Measurements from ENCODE around the gene PPP1R7.

PPP1R7 gene

DNA sequence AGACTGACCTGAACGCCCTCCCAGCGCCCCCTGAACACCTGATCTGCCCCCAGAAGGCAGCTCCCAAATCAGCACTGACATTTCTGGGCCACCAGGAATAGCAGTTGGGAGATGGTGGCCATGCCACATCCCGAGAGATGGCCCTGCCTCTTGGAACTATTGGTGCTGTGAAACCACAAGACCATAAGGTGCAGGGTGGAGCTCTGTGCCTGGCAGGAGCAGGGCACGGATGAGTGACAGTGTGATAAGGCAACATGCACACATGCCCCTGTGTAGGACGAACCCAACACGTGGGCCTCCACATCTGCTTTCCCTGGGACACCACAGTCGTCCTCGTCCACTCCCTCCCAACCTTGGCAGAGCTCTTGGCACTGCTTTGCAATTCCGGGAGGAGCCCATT is 65.2 kb downstream of the PPP1R7 start:
- TF ChIP-seq ZSCAN30 (tag by site-specific recombination; IDR thresholded peaks at IDR 0.05) (no peak), ZNF266 (tag by site-specific recombination; IDR thresholded peaks at IDR 0.05; ENCODE audit: low read depth) (no peak), ZNF239 (tag by site-specific recombination; IDR thresholded peaks at IDR 0.05) (no peak), ZNF677 (tag by site-specific recombination; IDR thresholded peaks at IDR 0.05) (no peak), ZNF292 (tag by site-specific recombination; IDR thresholded peaks at IDR 0.05; ENCODE audit: borderline replicate concordance, low read depth) (no peak), ZNF366 (tag by site-specific recombination; conservative IDR thresholded peaks at IDR 0.05) (no peak), ZNF274 (IDR thresholded peaks at IDR 0.05; ENCODE audit: low read length) (no peak), ZNF274 (tag by site-specific recombination; IDR thresholded peaks at IDR 0.05; ENCODE audit: borderline replicate concordance) (no peak), ZFHX2 (tag by site-specific recombination; conservative IDR thresholded peaks at IDR 0.05) (no peak), SETDB1 (IDR thresholded peaks at IDR 0.05; ENCODE audit: insufficient read length, low read length) (no peak), ZNF501 (tag by site-specific recombination; IDR thresholded peaks at IDR 0.05) (no peak), ZNF404 (tag by site-specific recombination; IDR thresholded peaks at IDR 0.05) (no peak), EGR2 (tag by site-specific recombination; IDR thresholded peaks at IDR 0.05; ENCODE audit: low read depth) (no peak)
- TF ChIP-seq, protein P1, sequence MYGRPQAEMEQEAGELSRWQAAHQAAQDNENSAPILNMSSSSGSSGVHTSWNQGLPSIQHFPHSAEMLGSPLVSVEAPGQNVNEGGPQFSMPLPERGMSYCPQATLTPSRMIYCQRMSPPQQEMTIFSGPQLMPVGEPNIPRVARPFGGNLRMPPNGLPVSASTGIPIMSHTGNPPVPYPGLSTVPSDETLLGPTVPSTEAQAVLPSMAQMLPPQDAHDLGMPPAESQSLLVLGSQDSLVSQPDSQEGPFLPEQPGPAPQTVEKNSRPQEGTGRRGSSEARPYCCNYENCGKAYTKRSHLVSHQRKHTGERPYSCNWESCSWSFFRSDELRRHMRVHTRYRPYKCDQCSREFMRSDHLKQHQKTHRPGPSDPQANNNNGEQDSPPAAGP (tag by site-specific recombination; IDR thresholded peaks at IDR 0.05): no peak
- TF ChIP-seq, protein P2, sequence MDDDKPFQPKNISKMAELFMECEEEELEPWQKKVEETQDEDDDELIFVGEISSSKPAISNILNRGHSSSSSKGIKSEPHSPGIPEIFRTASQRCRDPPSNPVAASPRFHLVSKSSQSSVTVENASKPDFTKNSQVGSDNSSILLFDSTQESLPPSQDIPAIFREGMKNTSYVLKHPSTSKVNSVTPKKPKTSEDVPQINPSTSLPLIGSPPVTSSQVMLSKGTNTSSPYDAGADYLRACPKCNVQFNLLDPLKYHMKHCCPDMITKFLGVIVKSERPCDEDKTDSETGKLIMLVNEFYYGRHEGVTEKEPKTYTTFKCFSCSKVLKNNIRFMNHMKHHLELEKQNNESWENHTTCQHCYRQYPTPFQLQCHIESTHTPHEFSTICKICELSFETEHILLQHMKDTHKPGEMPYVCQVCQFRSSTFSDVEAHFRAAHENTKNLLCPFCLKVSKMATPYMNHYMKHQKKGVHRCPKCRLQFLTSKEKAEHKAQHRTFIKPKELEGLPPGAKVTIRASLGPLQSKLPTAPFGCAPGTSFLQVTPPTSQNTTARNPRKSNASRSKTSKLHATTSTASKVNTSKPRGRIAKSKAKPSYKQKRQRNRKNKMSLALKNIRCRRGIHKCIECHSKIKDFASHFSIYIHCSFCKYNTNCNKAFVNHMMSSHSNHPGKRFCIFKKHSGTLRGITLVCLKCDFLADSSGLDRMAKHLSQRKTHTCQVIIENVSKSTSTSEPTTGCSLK (tag by site-specific recombination; IDR thresholded peaks at IDR 0.05): no peak
- TF ChIP-seq, protein P3, sequence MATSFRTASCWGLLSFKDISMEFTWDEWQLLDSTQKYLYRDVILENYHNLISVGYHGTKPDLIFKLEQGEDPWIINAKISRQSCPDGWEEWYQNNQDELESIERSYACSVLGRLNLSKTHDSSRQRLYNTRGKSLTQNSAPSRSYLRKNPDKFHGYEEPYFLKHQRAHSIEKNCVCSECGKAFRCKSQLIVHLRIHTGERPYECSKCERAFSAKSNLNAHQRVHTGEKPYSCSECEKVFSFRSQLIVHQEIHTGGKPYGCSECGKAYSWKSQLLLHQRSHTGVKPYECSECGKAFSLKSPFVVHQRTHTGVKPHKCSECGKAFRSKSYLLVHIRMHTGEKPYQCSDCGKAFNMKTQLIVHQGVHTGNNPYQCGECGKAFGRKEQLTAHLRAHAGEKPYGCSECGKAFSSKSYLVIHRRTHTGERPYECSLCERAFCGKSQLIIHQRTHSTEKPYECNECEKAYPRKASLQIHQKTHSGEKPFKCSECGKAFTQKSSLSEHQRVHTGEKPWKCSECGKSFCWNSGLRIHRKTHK (tag by site-specific recombination; IDR thresholded peaks at IDR 0.05): no peak

DNA sequence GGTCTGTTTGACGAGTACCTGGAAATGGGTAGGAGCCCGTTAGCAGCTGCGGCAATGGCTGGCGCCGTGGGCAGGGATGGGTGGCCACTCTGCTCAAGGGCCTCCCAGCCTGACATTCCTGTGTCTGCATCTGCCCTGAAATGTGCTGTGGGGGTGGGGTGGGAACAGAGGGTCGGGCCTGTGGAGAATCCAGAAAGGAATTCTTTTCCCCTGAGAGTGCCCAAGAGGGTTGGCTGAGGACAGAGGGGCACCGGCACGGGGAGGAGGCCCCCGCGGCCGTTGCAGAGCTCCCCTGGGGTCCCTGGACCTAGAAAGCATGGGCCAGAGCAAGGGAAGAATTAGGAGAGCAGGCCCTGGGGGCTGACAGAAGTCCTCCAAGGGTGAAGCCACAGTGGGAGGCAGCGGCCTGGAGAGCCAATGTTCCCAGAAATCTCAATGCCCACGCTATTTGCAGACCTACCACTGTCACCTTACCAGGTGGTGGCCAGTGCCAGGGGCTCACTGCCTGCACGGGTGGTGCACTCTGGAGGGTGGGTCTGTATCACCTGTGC is 66.0 kb downstream of the PPP1R7 start:
- POLR2A ChIA-PET: interaction anchor here (0.8 kb wide), 1 partner anchor 66 kb away, joined by 4 read pairs; the partner anchor contains the start of gene PPP1R7
- no peak overlapping the region for H3K27ac ChIP-seq (ENCODE audit: extremely low read depth, low read depth, low read length)
- TF ChIP-seq ZIC2 (tag by site-specific recombination; IDR thresholded peaks at IDR 0.05): peak; percentile 78
- no peak for TF ChIP-seq ZNF19 (tag by site-specific recombination; IDR thresholded peaks at IDR 0.05; ENCODE audit: low read depth)
- TF ChIP-seq GLIS1 (tag by site-specific recombination; IDR thresholded peaks at IDR 0.05): peak; percentile 90

More for the DNA sequence above, 65.2 kb downstream of the PPP1R7 start:
- H3K4me3 ChIP-seq (ENCODE audit: low read depth, low read length): no peak overlapping the region
- no peaks in the 10 kb centered on the region for H3K9me3 ChIP-seq (ENCODE audit: control insufficient read depth, insufficient read depth, low read depth, low read length)
- H3K36me3 ChIP-seq (ENCODE audit: control insufficient read depth in 2 of 2, insufficient read depth in 1 of 2, low read length in 2 of 2): no peaks in the 10 kb centered on the region; a peak in 1 of 3 replicates
- ChIA-PET POLR2A (no interaction called here), CTCF (interaction anchor here (0.6 to 1.0 kb wide), 2 partner anchors 8 to 522 kb away, joined by 3 read pairs; no protein-coding TSS in a partner anchor)
- no peak overlapping the region for H3K27ac ChIP-seq (ENCODE audit: extremely low read depth, low read depth, low read length)
- H3K4me1 ChIP-seq (ENCODE audit: control insufficient read depth, insufficient read depth, low read length): no peaks in the 10 kb centered on the region

More for the DNA sequence above, 66.0 kb downstream of the PPP1R7 start:
- Histone ChIP-seq H3K4me1 (ENCODE audit: control insufficient read depth, insufficient read depth, low read length) (no peaks in the 10 kb centered on the region), H3K4me3 (ENCODE audit: low read depth, low read length) (no peak overlapping the region), H3K36me3 (ENCODE audit: control insufficient read depth in 2 of 2, insufficient read depth in 1 of 2, low read length in 2 of 2) (no peaks in the 10 kb centered on the region; a peak in 1 of 3 replicates), H3K9me3 (ENCODE audit: control insufficient read depth, insufficient read depth, low read depth, low read length) (no peaks in the 10 kb centered on the region)
- CTCF ChIA-PET: interaction anchor here (0.7 to 1.0 kb wide), 2 partner anchors 9 to 21 kb away, joined by 3 read pairs; no protein-coding TSS in a partner anchor
